Liver (tissue), 9 donors: ENCODE data around the gene MMP25. TPM values are rescaled to one million over a fixed set of nuclear protein-coding genes. Genes with fewer than 3 reads are reported as not detected.

Experiments used
- DNase-seq: peaks from one replicate; pipeline ENCODE4 v3.0.0-alpha.2; 2017; ENCODE audit warnings: low spot score
- H3K27ac ChIP-seq, 2 donors: one replicate each; pipeline ENCODE4 v1.7.0; 2013; ENCODE audit warnings: inconsistent platforms in 2 of 2, low read length in 2 of 2, control low read depth in 1 of 2, low read depth in 1 of 2, mild to moderate bottlenecking in 1 of 2
- H3K27me3 ChIP-seq, 4 donors: one replicate each; pipeline versions ENCODE4 v1.6.1 to v1.7.0; 2013; ENCODE audit warnings: low read length in 3 of 4, inconsistent platforms in 1 of 4, mild to moderate bottlenecking in 1 of 4, moderate library complexity in 1 of 4; ENCODE audit not compliant: control insufficient read depth in 4 of 4, insufficient read depth in 4 of 4
- H3K36me3 ChIP-seq, 4 donors: one replicate each; pipeline versions ENCODE4 v1.6.1 to v1.7.0; 2013; ENCODE audit warnings: low read length in 3 of 4, mild to moderate bottlenecking in 3 of 4, low read depth in 1 of 4, moderate library complexity in 1 of 4; ENCODE audit not compliant: control insufficient read depth in 4 of 4, insufficient read depth in 3 of 4
- H3K4me1 ChIP-seq, 4 donors: one replicate each; pipeline versions ENCODE4 v1.6.1 to v1.7.0; 2013; ENCODE audit warnings: low read length in 3 of 4, mild to moderate bottlenecking in 3 of 4, moderate library complexity in 1 of 4; ENCODE audit not compliant: control insufficient read depth in 4 of 4, insufficient read depth in 4 of 4
- H3K4me3 ChIP-seq, 3 donors: one replicate each; pipeline versions ENCODE4 v1.6.1 to v1.7.0; 2013; ENCODE audit warnings: low read length in 3 of 3, control low read depth in 1 of 3, low read depth in 1 of 3, mild to moderate bottlenecking in 1 of 3
- H3K9ac ChIP-seq, 2 donors: one replicate each; pipeline ENCODE4 v1.7.0; 2013; ENCODE audit warnings: low read length in 2 of 2, mild to moderate bottlenecking in 2 of 2, moderate library complexity in 2 of 2, control low read depth in 1 of 2, low read depth in 1 of 2
- H3K9me3 ChIP-seq, 4 donors: one replicate each; pipeline versions ENCODE4 v1.6.1 to v1.7.0; 2013; ENCODE audit warnings: low read length in 3 of 4; ENCODE audit not compliant: control insufficient read depth in 4 of 4
- EGR1 ChIP-seq, 2 donors: IDR thresholded peaks; 2 replicates each; pipeline ENCODE4 v1.6.1; 2016 to 2018; ENCODE audit warnings: antibody characterized with exemption in 2 of 2, low read depth in 2 of 2
- FOXA1 ChIP-seq: IDR thresholded peaks from 2 replicates; pipeline ENCODE4 v1.6.1; 2016; ENCODE audit warnings: antibody characterized with exemption
- FOXA2 ChIP-seq: IDR thresholded peaks from 2 replicates; pipeline ENCODE4 v1.6.1; 2016; ENCODE audit warnings: antibody characterized with exemption
- JUND ChIP-seq, 2 donors: IDR thresholded peaks; 2 replicates each; pipeline ENCODE4 v1.6.1; 2016; ENCODE audit warnings: antibody characterized with exemption in 2 of 2
- NR2F2 ChIP-seq: IDR thresholded peaks from 2 replicates; pipeline ENCODE4 v1.6.1; 2016; ENCODE audit warnings: antibody characterized with exemption
- RAD21 ChIP-seq, 2 donors: IDR thresholded peaks; 2 replicates each; pipeline ENCODE4 v1.6.1; 2016; ENCODE audit warnings: antibody characterized with exemption in 2 of 2, mild to moderate bottlenecking in 2 of 2
- RXRA ChIP-seq, 2 donors: IDR thresholded peaks; 2 replicates each; pipeline ENCODE4 v1.6.1; 2017 to 2018; ENCODE audit warnings: antibody characterized with exemption in 2 of 2, mild to moderate bottlenecking in 1 of 2
- SP1 ChIP-seq: IDR thresholded peaks from 2 replicates; pipeline ENCODE4 v1.6.1; 2018; ENCODE audit warnings: antibody characterized with exemption, mild to moderate bottlenecking
- TAF1 ChIP-seq: conservative IDR thresholded peaks from 2 replicates; pipeline ENCODE4 v1.6.1; 2016; ENCODE audit warnings: antibody characterized with exemption, mild to moderate bottlenecking
- YY1 ChIP-seq: IDR thresholded peaks from 2 replicates; pipeline ENCODE4 v1.6.1; 2016; ENCODE audit warnings: antibody characterized with exemption, mild to moderate bottlenecking
- WGBS: extraction: QIAGEN DNeasy Blood & Tissue Kit; methylation state at CpG from one replicate; pipeline ENCODE4 v1.1.7; 2013; 5-methylcytosine and 5-hydroxymethylcytosine counted together
- polyA plus RNA-seq, 2 donors: library from polyadenylated mRNA; stranded (reverse) in 1 of 2; unstranded in 1 of 2; fragments of 200-250 nt in 1 of 2; fragments of >200 nt in 1 of 2; fragmentation: Nextera tagmentation in 1 of 2; extraction: Ambion mirVana in 1 of 2; gene quantifications; one replicate each; pipeline versions ENCODE4 v1.2.1 to v1.2.3, GENCODE V29; 2013 to 2015
- total RNA-seq, 2 donors: library from RNA; depleted of rRNA; stranded (reverse); fragments of >200 nt; gene quantifications; one replicate each; pipeline ENCODE4 v1.2.3, GENCODE V29; 2014
- TF ChIP-seq, protein P1 (sequence below): IDR thresholded peaks from 2 replicates; pipeline ENCODE4 v1.6.1; 2016; ENCODE audit warnings: antibody characterized with exemption
- TF ChIP-seq, protein P2 (sequence below): fragments of 150-350 bp; IDR thresholded peaks from 2 replicates; pipeline ENCODE4 v1.5.1; 2017; ENCODE audit warnings: improper control_type of control experiment, low read depth, low read length; ENCODE audit not compliant: missing input control
- TF ChIP-seq, protein P3 (sequence below): IDR thresholded peaks from 2 replicates; pipeline ENCODE4 v1.6.1; 2016; ENCODE audit warnings: antibody characterized with exemption
- TF ChIP-seq, protein P4 (sequence below): IDR thresholded peaks from 2 replicates; pipeline ENCODE4 v1.6.1; 2016; ENCODE audit warnings: antibody characterized with exemption
- TF ChIP-seq, protein P5 (sequence below): IDR thresholded peaks from 2 replicates; pipeline ENCODE4 v1.6.1; 2016; ENCODE audit warnings: antibody characterized with exemption, mild to moderate bottlenecking
- donor health status: healthy.
- donor health status: healthy.
- donor health status: healthy.
- donor health status: healthy.
- donor health status: healthy.

MMP25 gene
- total and polyA plus RNA-seq, 4 donors = 0.47 to 2.7 (median 0.96) TPM

DNA sequence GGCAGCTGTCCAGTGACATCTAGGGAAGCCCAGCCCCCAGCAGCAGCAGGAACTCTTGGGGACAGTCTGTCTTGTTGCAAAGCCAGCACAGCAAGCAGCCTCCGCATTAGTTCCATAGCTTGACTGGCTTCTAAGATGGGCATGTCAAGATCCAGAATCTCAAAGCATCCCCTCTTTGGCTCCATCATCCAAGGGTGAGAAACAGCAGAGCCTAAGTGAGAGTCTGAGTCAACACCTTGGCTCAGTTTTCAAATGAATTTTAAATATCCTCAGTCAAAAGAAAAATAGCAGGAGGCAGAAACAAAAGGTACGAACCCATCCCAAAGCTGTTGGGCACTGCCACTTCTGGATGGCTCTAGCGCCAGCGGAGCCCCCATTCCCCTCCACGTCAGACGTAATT is 31.4 kb upstream of the MMP25 start (continued):
- TF ChIP-seq, protein P1, sequence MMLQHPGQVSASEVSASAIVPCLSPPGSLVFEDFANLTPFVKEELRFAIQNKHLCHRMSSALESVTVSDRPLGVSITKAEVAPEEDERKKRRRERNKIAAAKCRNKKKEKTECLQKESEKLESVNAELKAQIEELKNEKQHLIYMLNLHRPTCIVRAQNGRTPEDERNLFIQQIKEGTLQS = no peak
- TF ChIP-seq RXRA (IDR thresholded peaks at IDR 0.05) = no peak
- no peak for TF ChIP-seq SP1
- TF ChIP-seq NR2F2 = no peak
- no peak for TF ChIP-seq FOXA1

DNA sequence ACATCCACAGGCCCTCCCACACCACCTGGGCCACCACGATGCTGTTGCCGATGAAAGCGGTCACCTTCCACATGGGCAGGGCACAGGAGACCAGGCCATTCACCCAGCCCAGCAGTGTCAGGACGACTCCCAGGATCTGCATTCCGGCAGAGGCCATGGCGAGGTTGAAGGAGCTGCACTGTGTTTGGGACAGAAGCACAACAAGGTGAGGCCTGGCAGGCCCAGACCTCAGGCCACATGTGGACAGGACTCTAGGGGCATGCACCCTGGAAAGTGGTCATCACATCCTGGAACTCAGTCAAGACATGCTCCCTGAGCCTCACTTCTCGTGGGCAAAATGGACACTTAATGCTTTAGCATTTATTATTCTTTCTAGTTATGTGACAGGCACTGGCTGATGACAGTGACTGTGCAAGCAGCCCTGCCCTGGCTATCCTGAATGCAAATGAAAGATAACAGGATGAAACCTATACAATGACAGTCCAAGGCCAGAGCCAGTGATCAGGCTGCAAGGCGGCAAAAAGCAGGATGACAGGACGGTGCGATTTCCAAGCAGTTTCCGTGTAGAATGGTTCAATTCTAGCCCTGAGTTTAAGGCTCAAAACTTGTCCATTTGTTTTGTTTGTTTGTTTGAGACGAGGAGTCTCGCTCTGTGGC is 30.4 kb upstream of the MMP25 start:
- Histone ChIP-seq H3K4me3 (no peak overlapping the region), H3K9ac (no peak overlapping the region), H3K27me3 (no peaks in the 10 kb centered on the region), H3K27ac (no peak overlapping the region), H3K9me3 (no peaks in the 10 kb centered on the region), H3K36me3 (no peaks in the 10 kb centered on the region), H3K4me1 (peaks cover 6 to 32% (median 15%) of the 10 kb centered on the region in 4 donors)
- TF ChIP-seq FOXA2 (no peak), RXRA (IDR thresholded peaks at IDR 0.05) (no peak), JUND (IDR thresholded peaks at IDR 0.05) (no peak), TAF1 (no peak), EGR1 (IDR thresholded peaks at IDR 0.05; ENCODE audit: low read depth in 2 of 2) (no peak), YY1 (no peak), SP1 (no peak), FOXA1 (no peak)
- TF ChIP-seq, protein P2, sequence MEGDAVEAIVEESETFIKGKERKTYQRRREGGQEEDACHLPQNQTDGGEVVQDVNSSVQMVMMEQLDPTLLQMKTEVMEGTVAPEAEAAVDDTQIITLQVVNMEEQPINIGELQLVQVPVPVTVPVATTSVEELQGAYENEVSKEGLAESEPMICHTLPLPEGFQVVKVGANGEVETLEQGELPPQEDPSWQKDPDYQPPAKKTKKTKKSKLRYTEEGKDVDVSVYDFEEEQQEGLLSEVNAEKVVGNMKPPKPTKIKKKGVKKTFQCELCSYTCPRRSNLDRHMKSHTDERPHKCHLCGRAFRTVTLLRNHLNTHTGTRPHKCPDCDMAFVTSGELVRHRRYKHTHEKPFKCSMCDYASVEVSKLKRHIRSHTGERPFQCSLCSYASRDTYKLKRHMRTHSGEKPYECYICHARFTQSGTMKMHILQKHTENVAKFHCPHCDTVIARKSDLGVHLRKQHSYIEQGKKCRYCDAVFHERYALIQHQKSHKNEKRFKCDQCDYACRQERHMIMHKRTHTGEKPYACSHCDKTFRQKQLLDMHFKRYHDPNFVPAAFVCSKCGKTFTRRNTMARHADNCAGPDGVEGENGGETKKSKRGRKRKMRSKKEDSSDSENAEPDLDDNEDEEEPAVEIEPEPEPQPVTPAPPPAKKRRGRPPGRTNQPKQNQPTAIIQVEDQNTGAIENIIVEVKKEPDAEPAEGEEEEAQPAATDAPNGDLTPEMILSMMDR = no peak
- DNase-seq = no peak
- 91% methylated on average over 13 of the region's 13 CpGs for WGBS

DNA sequence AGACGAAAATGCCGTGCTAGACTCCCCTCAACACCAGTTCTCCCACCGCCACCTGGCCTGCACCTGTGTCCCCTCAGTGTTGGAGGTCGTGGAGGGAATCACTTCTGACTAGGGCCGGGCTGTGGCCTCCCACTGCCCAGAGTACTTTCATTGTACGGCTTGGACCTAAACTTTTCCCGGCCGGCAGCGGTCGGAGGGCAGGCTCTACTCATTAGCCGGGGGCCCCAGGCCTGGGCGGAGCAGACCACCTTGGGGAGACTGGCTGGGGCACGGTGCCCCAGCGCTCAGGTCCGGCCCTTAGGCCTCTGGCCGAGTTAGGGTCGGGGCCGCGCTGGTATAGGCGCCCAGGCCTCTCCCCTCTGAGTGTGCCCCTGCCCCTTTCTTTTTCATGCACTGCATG is 29.0 kb upstream of the MMP25 start:
- no peak for DNase-seq
- no peak for TF ChIP-seq SP1
- TF ChIP-seq RXRA (IDR thresholded peaks at IDR 0.05) = no peak
- TF ChIP-seq JUND (IDR thresholded peaks at IDR 0.05) = no peak
- peaks cover 14 to 32% (median 23%) of the 10 kb centered on the region in 4 donors for H3K4me1 ChIP-seq
- no peak overlapping the region for H3K9ac ChIP-seq
- H3K27me3 ChIP-seq = no peaks in the 10 kb centered on the region
- H3K27ac ChIP-seq = no peak overlapping the region
- no peak overlapping the region for H3K4me3 ChIP-seq
- 84% methylated on average over 20 of the region's 20 CpGs for WGBS
- H3K9me3 ChIP-seq = no peaks in the 10 kb centered on the region
- no peaks in the 10 kb centered on the region for H3K36me3 ChIP-seq

DNA sequence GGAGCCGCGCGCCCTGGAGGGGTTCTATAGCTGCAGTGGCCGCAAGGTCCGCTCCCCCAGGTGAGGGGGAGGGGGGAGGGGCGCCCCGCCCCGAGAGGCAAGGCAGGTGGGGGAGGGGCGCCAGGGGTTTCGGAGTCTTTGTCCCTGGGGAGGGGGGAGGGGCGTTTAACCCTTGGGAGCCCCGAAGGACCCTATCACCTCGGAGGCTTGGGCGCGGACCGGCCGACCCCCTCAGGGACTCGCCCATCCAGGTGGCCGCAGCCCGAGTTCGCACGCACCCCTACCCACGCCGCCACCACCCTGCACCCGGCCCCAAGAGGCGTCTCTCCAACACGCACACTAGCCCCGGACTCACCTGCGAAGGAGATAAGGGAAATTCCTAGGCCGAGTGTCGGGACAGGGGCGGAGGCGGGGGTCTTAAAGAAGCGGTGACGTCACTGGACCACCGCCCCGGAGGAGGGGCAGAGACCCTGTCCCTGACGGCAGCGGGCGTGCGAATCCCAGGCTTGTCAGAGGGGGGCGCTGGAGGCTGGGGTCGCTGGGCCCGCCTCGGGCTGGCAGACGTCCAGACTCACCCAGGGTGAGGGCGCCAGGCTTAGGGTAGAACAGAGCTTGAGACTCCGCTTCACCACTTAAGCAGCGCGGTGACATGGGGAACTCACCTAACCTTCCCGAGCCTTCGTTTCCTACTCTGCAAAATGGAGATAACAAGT is 28.4 kb upstream of the MMP25 start, which contains the start of gene CLDN6:
Gene CLDN6 (minus strand): TSS at position 390 of the 713 bp plus-strand sequence. CDS start 2,162 bp downstream, outside the sequence.
- H3K4me1 ChIP-seq = peaks cover 17 to 35% (median 25%) of the 10 kb centered on the region in 4 donors
- H3K4me3 ChIP-seq = no peak within 1 kb of the TSS
- H3K9ac ChIP-seq = no peak within 1 kb of the TSS
- 21% methylated on average over 51 of the region's 52 CpGs for WGBS
- no peak within 1 kb of the TSS for H3K27ac ChIP-seq
- H3K9me3 ChIP-seq = no peaks in the 10 kb centered on the region
- H3K27me3 ChIP-seq = no peaks in the 10 kb centered on the region
- H3K36me3 ChIP-seq = no peaks in the 10 kb centered on the region
- no peak for DNase-seq
- TF ChIP-seq, protein P3, sequence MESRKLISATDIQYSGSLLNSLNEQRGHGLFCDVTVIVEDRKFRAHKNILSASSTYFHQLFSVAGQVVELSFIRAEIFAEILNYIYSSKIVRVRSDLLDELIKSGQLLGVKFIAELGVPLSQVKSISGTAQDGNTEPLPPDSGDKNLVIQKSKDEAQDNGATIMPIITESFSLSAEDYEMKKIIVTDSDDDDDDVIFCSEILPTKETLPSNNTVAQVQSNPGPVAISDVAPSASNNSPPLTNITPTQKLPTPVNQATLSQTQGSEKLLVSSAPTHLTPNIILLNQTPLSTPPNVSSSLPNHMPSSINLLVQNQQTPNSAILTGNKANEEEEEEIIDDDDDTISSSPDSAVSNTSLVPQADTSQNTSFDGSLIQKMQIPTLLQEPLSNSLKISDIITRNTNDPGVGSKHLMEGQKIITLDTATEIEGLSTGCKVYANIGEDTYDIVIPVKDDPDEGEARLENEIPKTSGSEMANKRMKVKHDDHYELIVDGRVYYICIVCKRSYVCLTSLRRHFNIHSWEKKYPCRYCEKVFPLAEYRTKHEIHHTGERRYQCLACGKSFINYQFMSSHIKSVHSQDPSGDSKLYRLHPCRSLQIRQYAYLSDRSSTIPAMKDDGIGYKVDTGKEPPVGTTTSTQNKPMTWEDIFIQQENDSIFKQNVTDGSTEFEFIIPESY = no peak
- TF ChIP-seq, protein P4, sequence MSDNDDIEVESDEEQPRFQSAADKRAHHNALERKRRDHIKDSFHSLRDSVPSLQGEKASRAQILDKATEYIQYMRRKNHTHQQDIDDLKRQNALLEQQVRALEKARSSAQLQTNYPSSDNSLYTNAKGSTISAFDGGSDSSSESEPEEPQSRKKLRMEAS = no peak
- TF ChIP-seq, protein P5, sequence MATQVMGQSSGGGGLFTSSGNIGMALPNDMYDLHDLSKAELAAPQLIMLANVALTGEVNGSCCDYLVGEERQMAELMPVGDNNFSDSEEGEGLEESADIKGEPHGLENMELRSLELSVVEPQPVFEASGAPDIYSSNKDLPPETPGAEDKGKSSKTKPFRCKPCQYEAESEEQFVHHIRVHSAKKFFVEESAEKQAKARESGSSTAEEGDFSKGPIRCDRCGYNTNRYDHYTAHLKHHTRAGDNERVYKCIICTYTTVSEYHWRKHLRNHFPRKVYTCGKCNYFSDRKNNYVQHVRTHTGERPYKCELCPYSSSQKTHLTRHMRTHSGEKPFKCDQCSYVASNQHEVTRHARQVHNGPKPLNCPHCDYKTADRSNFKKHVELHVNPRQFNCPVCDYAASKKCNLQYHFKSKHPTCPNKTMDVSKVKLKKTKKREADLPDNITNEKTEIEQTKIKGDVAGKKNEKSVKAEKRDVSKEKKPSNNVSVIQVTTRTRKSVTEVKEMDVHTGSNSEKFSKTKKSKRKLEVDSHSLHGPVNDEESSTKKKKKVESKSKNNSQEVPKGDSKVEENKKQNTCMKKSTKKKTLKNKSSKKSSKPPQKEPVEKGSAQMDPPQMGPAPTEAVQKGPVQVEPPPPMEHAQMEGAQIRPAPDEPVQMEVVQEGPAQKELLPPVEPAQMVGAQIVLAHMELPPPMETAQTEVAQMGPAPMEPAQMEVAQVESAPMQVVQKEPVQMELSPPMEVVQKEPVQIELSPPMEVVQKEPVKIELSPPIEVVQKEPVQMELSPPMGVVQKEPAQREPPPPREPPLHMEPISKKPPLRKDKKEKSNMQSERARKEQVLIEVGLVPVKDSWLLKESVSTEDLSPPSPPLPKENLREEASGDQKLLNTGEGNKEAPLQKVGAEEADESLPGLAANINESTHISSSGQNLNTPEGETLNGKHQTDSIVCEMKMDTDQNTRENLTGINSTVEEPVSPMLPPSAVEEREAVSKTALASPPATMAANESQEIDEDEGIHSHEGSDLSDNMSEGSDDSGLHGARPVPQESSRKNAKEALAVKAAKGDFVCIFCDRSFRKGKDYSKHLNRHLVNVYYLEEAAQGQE = no peak
- TF ChIP-seq JUND (IDR thresholded peaks at IDR 0.05) (no peak), RXRA (IDR thresholded peaks at IDR 0.05) (no peak), FOXA2 (no peak), RAD21 (IDR thresholded peaks at IDR 0.05) (no peak)
- TF ChIP-seq, protein P1 = no peak
